ENCODE measurements around the gene C16orf82.
"Not testable (repeated sequence)": the region's sequence is repeated elsewhere in the genome, so short reads cannot be mapped to it uniquely, and the experiment has no call there.

The C16orf82 gene

DNA sequence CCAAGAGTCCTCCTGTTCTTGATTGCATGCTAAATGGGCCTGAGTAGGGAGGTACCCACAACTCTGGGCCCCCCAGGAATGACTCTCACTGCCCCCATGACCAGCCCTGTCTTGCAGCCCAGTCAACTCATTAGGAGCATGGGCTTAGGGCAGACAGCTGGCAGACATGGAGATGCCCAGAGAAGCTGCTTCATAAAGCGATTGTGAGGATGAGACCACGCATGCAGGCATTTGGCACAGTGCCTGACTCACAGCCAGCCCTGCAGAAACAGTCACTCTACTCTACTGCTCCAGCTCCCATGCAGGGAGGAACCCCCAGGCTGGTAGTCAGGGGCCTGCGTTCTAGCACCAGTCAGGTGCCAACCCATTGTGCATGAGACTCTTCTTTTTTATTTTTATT is 8.4 kb upstream of the C16orf82 start:
- DNase-seq (ENCODE audit: low read depth): no peak
- TF ChIP-seq, protein P1, sequence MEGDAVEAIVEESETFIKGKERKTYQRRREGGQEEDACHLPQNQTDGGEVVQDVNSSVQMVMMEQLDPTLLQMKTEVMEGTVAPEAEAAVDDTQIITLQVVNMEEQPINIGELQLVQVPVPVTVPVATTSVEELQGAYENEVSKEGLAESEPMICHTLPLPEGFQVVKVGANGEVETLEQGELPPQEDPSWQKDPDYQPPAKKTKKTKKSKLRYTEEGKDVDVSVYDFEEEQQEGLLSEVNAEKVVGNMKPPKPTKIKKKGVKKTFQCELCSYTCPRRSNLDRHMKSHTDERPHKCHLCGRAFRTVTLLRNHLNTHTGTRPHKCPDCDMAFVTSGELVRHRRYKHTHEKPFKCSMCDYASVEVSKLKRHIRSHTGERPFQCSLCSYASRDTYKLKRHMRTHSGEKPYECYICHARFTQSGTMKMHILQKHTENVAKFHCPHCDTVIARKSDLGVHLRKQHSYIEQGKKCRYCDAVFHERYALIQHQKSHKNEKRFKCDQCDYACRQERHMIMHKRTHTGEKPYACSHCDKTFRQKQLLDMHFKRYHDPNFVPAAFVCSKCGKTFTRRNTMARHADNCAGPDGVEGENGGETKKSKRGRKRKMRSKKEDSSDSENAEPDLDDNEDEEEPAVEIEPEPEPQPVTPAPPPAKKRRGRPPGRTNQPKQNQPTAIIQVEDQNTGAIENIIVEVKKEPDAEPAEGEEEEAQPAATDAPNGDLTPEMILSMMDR (conservative IDR thresholded peaks at IDR 0.05; ENCODE audit: low read length): no peak
- no peak overlapping the region for H3K4me3 ChIP-seq (ENCODE audit: low read length)

DNA sequence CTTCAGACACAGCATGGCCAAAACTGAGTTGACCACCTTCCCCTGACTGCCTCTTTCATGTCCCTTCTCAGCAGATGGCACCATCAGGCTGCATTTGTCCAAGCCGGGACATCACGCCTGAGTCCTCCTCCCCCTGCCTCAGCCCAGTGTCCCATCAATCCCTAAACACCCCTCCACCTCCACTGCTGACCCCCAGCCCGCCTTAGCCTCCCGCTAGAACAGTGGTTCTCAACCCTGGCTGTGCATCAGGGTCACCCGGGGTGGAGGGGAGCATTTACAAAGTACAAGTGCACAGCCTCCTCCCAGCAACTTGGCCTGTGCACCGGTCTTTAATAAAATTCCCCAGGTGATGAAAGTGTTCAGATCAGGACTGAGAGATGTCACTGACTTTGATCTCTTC is 4.0 kb downstream of the C16orf82 start:
- DNase-seq (ENCODE audit: low read depth): no peak
- H3K4me3 ChIP-seq (ENCODE audit: low read length): no peak overlapping the region
- TF ChIP-seq, protein P1 (conservative IDR thresholded peaks at IDR 0.05; ENCODE audit: low read length): no peak

DNA sequence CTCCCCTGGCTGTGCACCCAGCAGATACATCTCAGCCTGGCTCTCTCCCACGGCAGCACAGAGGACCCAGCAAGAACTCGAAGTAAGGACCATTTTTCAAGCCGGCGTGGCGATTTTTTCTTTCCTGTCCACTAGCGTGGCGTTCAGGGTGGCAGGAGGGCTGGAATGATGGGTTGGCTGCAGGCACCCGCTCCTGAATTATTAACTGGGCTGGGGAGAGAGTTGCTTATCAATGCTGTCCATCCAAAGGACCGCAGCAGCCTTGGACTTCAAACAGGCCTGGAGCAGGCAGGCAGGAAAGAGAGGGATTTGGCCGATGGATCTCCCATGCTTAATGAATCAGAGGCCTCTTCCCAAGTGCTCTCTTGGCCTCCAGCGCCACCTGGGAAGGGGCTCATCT is 7.0 kb downstream of the C16orf82 start:
- no peak for DNase-seq (ENCODE audit: low read depth)
- TF ChIP-seq, protein P1 (conservative IDR thresholded peaks at IDR 0.05; ENCODE audit: low read length): no peak
- no peak overlapping the region for H3K4me3 ChIP-seq (ENCODE audit: low read length)

DNA sequence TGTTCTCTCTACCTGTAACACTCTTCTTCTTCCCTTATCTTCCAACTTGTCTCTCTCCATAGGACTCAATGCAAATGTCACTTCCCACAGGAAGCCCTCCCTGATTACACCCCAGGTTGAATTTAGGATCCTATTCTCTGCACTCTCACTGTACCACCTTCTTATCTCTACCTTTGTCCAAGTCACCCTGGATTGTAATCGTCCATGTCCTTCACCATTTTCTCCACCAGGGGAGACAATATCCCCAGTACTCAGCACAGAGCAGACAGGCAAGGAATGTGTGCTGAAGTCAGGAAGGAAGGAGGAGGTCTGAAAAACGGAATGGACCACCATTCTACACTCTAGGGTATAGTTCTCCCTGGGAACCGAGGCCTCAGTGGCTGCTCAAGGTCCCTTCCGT is 14.2 kb downstream of the C16orf82 start:
- no peak for DNase-seq (ENCODE audit: low read depth)
- TF ChIP-seq, protein P1 (conservative IDR thresholded peaks at IDR 0.05; ENCODE audit: low read length): peak; percentile 61
- H3K4me3 ChIP-seq (ENCODE audit: low read length): no peak overlapping the region

DNA sequence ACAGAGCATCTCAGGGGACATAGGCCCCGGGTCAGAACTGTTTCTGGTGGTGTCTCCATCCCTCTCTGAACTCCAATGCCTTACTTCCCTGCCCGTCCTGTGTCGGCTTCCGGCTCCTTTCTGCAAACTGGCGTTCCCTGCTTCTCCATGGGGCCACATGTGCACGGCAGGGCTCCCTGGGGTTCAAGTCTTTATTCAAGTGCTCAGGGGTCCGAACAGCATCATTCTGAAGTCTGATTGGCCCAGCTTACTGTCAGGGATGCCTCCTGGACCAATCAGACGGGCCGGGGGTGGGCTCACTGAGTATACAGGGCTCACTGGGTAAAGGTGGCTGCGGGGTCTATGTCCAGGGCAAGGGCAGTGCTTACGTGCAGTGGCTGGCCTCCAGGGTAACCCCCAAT is 17.1 kb downstream of the C16orf82 start:
- H3K4me3 ChIP-seq (ENCODE audit: low read length): no peak overlapping the region
- DNase-seq (ENCODE audit: low read depth): no peak
- TF ChIP-seq, protein P1 (conservative IDR thresholded peaks at IDR 0.05; ENCODE audit: low read length): no peak

DNA sequence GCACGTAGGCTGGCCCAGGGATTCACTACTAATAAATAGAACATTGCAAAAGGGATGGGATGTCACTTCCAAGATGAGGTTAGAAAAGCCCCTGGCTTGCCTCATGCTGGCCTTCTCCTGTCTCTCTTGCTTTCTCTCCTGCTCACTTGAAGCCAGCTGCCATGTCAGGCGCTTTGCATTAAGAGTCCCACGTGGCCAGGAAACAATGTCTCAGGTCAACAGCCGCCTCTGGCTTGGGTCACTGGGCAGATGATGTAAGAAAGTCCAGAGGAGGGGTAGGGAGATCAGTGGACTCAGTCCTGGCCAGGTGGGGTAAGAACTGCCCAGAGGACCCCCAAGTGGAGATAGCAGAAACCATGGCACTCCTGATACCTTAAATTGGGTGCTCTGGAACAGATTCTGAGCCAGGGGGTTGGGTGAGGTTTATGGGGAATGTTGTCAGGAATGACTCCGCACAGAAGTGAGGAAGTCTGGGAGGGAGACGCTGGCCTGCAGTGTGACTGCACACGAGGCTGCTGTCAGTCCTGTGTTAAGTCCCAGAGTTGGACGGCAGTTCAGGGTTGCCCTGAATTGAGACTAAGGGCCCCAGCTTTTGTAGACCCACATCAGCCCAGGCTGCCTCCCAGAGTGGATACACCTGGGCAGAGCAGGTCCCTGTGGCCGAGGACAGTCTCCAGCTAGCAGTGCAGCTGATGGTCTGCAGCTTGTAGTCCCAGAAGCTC is 17.7 kb downstream of the C16orf82 start:
- TF ChIP-seq, protein P1 (conservative IDR thresholded peaks at IDR 0.05; ENCODE audit: low read length): no peak
- H3K4me3 ChIP-seq (ENCODE audit: low read length): no peak overlapping the region
- DNase-seq (ENCODE audit: low read depth): no peak

DNA sequence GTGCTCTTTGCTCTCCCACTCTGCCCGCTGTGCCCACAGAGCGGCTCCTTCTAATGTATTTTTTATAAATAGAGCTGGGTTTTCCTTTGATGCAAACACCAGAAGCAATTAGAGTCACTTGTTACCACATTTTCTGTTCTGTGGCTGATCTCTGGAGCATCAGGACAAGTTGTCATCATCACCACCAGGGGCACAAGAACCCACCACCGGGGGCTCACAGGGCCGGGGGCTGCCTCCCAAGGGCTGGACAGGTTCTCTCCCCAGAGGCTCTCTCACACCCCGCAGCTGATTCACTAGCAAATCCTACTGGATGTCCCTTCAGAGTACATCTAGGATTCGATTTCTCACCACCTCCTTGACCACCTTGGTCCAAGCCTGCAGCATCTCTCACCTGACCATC is 18.5 kb downstream of the C16orf82 start:
- DNase-seq (ENCODE audit: low read depth): no peak
- H3K4me3 ChIP-seq (ENCODE audit: low read length): no peak overlapping the region
- TF ChIP-seq, protein P1 (conservative IDR thresholded peaks at IDR 0.05; ENCODE audit: low read length): no peak

DNA sequence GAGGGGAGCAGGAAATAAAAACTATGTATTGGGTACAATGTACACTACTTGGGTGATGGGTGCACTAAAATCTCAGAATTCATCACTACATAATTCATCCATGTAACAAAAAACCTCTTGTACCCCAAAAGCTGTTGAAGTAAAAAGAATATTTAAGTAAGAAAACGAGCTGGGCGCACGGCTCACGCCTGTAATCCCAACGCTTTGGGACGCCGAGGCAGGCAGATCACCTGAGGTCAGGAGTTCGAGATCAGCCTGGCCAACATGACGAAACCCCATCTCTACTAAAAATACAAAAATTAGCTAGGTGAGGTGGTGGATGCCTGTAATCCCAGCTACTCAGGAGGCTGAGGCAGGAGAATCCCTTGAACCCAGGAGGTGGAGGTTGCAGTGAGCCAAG is 19.3 kb downstream of the C16orf82 start:
- H3K4me3 ChIP-seq (ENCODE audit: low read length); DNase-seq (ENCODE audit: low read depth): not testable (repeated sequence)
